ENCODE results near the gene TSHR. TPM values are rescaled to one million over a fixed set of nuclear protein-coding genes. Genes with fewer than 3 reads are reported as not detected.

Gene TSHR
- total RNA-seq, 2 donors from 2014 or later = 0.23 to 0.36 TPM

GRCh38 chr14:81144824-81145603 lies 189.6 kb downstream of the TSHR start:
- no peaks in the 10 kb centered on the region for H3K4me1 ChIP-seq (replicated peaks)
- H3K27me3 ChIP-seq (replicated peaks; ENCODE audit: insufficient read depth) = no peaks in the 10 kb centered on the region
- no peak overlapping the region for H3K4me3 ChIP-seq
- WGBS = 20% methylated on average over 3 of the region's 3 CpGs
- TF ChIP-seq POLR2A (IDR thresholded peaks at IDR 0.05) = no peak
- TF ChIP-seq CTCF (IDR thresholded peaks at IDR 0.05) = no peak
- TF ChIP-seq POLR2AphosphoS5 (IDR thresholded peaks at IDR 0.05) = no peak
- no peaks in the 10 kb centered on the region for H3K36me3 ChIP-seq
- no peaks in the 10 kb centered on the region for H3K9me3 ChIP-seq
- intact Hi-C loops (cut with DNase I) = no loop called here
- DNase-seq (ENCODE audit: low spot score) = no peak
- H3K27ac ChIP-seq = peak overlapping the region in 1 of 2 donors; percentile 2

- no peaks in the 10 kb centered on the region for H3K36me3 ChIP-seq
- TF ChIP-seq CTCF (IDR thresholded peaks at IDR 0.05) = no peak
- no peak for TF ChIP-seq POLR2AphosphoS5 (IDR thresholded peaks at IDR 0.05)
- no peak for TF ChIP-seq POLR2A (IDR thresholded peaks at IDR 0.05)
- no peak overlapping the region for H3K27ac ChIP-seq
- H3K4me1 ChIP-seq (replicated peaks) = no peaks in the 10 kb centered on the region
- WGBS = 44% methylated on average over 2 of the region's 2 CpGs
- H3K4me3 ChIP-seq = no peak overlapping the region
- no peaks in the 10 kb centered on the region for H3K9me3 ChIP-seq
- intact Hi-C loops (cut with DNase I) = no loop called here
- DNase-seq (ENCODE audit: low spot score) = no peak
- no peaks in the 10 kb centered on the region for H3K27me3 ChIP-seq (replicated peaks; ENCODE audit: insufficient read depth)
These were observed 191.9 kb downstream of the TSHR start for GRCh38 chr14:81147140-81147897.

- DNase-seq (ENCODE audit: low spot score) = no peak
- H3K4me3 ChIP-seq = no peak overlapping the region
- H3K27me3 ChIP-seq (replicated peaks; ENCODE audit: insufficient read depth) = no peaks in the 10 kb centered on the region
- no peak for TF ChIP-seq POLR2AphosphoS5 (IDR thresholded peaks at IDR 0.05)
- no peak for TF ChIP-seq CTCF (IDR thresholded peaks at IDR 0.05)
- TF ChIP-seq POLR2A (IDR thresholded peaks at IDR 0.05) = no peak
- no peaks in the 10 kb centered on the region for H3K36me3 ChIP-seq
- 77% methylated on average over 4 of the region's 4 CpGs for WGBS
- H3K9me3 ChIP-seq = no peaks in the 10 kb centered on the region
- H3K27ac ChIP-seq = no peak overlapping the region
- no peaks in the 10 kb centered on the region for H3K4me1 ChIP-seq (replicated peaks)
- intact Hi-C loops (cut with DNase I) = no loop called here
These were observed 193.2 kb downstream of the TSHR start for GRCh38 chr14:81148635-81149034.

GRCh38 chr14:81153187-81153586 lies 197.8 kb downstream of the TSHR start:
- no peaks in the 10 kb centered on the region for H3K36me3 ChIP-seq
- WGBS = 77% methylated on average over 1 of the region's 1 CpG
- intact Hi-C loops (cut with DNase I) = no loop called here

More at GRCh38 chr14:81153187-81153586, 197.8 kb downstream of the TSHR start:
- Histone ChIP-seq H3K27ac (no peak overlapping the region), H3K27me3 (replicated peaks; ENCODE audit: insufficient read depth) (no peaks in the 10 kb centered on the region), H3K9me3 (no peaks in the 10 kb centered on the region), H3K4me1 (replicated peaks) (no peaks in the 10 kb centered on the region), H3K4me3 (no peak overlapping the region)
- no peak for DNase-seq (ENCODE audit: low spot score)
- TF ChIP-seq POLR2AphosphoS5 (IDR thresholded peaks at IDR 0.05) (no peak), POLR2A (IDR thresholded peaks at IDR 0.05) (no peak), CTCF (IDR thresholded peaks at IDR 0.05) (no peak)
